ENCODE data around the gene NAA20.

The NAA20 gene

GRCh38 chr20:20076297-20077065, 59.3 kb downstream of the NAA20 start:
- TF ChIP-seq CTCF (IDR thresholded peaks at IDR 0.05; ENCODE audit: insufficient read depth, low read length, missing control alignments) = no peak
- POLR2A ChIA-PET = no interaction called here
- CTCF ChIA-PET = interaction anchor here (1.0 kb wide), 1 partner anchor 518 kb away, joined by 4 read pairs; no protein-coding TSS in a partner anchor
- no peak overlapping the region for H3K4me3 ChIP-seq (ENCODE audit: low read depth, low read length)
- no peak for DNase-seq (ENCODE audit: low read depth, low spot score)

- no peak for DNase-seq (ENCODE audit: low read depth, low spot score)
- ChIA-PET POLR2A (no interaction called here), CTCF (no interaction called here)
- TF ChIP-seq CTCF (IDR thresholded peaks at IDR 0.05; ENCODE audit: insufficient read depth, low read length, missing control alignments) = no peak
- no peak overlapping the region for H3K4me3 ChIP-seq (ENCODE audit: low read depth, low read length)
Measured at GRCh38 chr20:20078041-20078440, 60.9 kb downstream of the NAA20 start.

- ChIA-PET POLR2A (no interaction called here), CTCF (no interaction called here)
- DNase-seq (ENCODE audit: low read depth, low spot score) = no peak
- TF ChIP-seq CTCF (IDR thresholded peaks at IDR 0.05; ENCODE audit: insufficient read depth, low read length, missing control alignments) = no peak
- H3K4me3 ChIP-seq (ENCODE audit: low read depth, low read length) = no peak overlapping the region
Measured at GRCh38 chr20:20079102-20079784, 62.1 kb downstream of the NAA20 start.

Measured in AG04449 (cell line).